GM12878 (cell line): ENCODE data around the gene GLI1. TPM values are rescaled to one million over a fixed set of nuclear protein-coding genes. Genes with fewer than 3 reads are reported as not detected.

ENCODE experiments used
- ATAC-seq: fragments of 200-7000 bp; cut with Tn5 transposase; 3 replicates; pipeline ENCODE4 v1.9.1; 2020; ENCODE audit warnings: mild to moderate bottlenecking, moderate library complexity
- BruUV-seq: library from RNA; stranded (reverse); fragments of 400-500 nt; replicated peaks from 2 replicates; lab custom pipeline; 2021; lab: Mats Ljungman, UMichigan
- CTCF ChIA-PET: fragments of 300-600 bp; sonication (Branson Sonifier 250); formaldehyde crosslinking; extraction: SDS; loops from one replicate; lab custom pipeline; 2021; ENCODE audit warnings: inconsistent platforms; lab: Yijun Ruan, JAX
- POLR2A ChIA-PET: fragments of 350-600 bp; formaldehyde crosslinking; extraction: SDS; loops from one replicate; lab custom pipeline; 2021; ENCODE audit warnings: inconsistent platforms; lab: Charles Lee
- RAD21 ChIA-PET: fragments of 300-600 bp; sonication (Branson Sonifier 250); formaldehyde crosslinking; loops from one replicate; lab custom pipeline; 2023; ENCODE audit warnings: antibody characterized with exemption; ENCODE audit not compliant: unreplicated experiment; lab: Charles Lee
- SMC1A ChIA-PET: fragments of 300-600 bp; sonication (Branson Sonifier 250); formaldehyde crosslinking; loops from one replicate; lab custom pipeline; 2023; ENCODE audit not compliant: unreplicated experiment, uncharacterized antibody; lab: Charles Lee
- DNase-seq: peaks from one replicate; pipeline ENCODE4 v3.0.0-alpha.2; 2011; ENCODE audit warnings: low read depth, low spot score
- FAIRE-seq: peaks from 3 replicates; lab custom pipeline; 2011; peaks lifted over from hg19 to GRCh38; lab: Jason Lieb, UNC
- H2AFZ ChIP-seq: 2 replicates; pipeline ENCODE4 v1.6.0; 2011; ENCODE audit warnings: low read depth, low read length, control low read depth; ENCODE audit not compliant: control insufficient read depth
- H3K27ac ChIP-seq: 2 replicates; pipeline ENCODE4 v1.5.1; 2011; ENCODE audit warnings: control low read depth; ENCODE audit not compliant: control insufficient read depth, insufficient read depth
- H3K27me3 ChIP-seq, 2 experiments: replicated peaks in 1 of 2; 2 replicates each; pipeline versions ENCODE4 v1.6.0 to v1.6.1; 2011; ENCODE audit warnings: low read length in 1 of 2; ENCODE audit not compliant: control insufficient read depth in 2 of 2, insufficient read depth in 2 of 2
- H3K36me3 ChIP-seq, 2 experiments: 2 replicates each; pipeline ENCODE4 v1.5.1; 2011; ENCODE audit warnings: low read length in 1 of 2; ENCODE audit not compliant: control insufficient read depth in 2 of 2, insufficient read depth in 2 of 2
- H3K4me1 ChIP-seq: 2 replicates; pipeline ENCODE4 v1.6.1; 2011; ENCODE audit warnings: mild to moderate bottlenecking, low read length, moderate library complexity, mixed read lengths; ENCODE audit not compliant: control insufficient read depth, insufficient read depth
- H3K4me2 ChIP-seq: 2 replicates; pipeline ENCODE4 v1.6.0; 2011; ENCODE audit warnings: control low read depth; ENCODE audit not compliant: control insufficient read depth, insufficient read depth
- H3K4me3 ChIP-seq: fragments of 200-600 bp; sonication (generic); 2 replicates; pipeline ENCODE4 v1.5.1; 2016
- H3K79me2 ChIP-seq: 2 replicates; pipeline ENCODE4 v1.6.0; 2011; ENCODE audit warnings: low read length; ENCODE audit not compliant: control insufficient read depth, insufficient read depth
- H3K9ac ChIP-seq: 2 replicates; pipeline ENCODE4 v1.8.0; 2011; ENCODE audit warnings: low read length, control low read depth, mixed read lengths; ENCODE audit not compliant: control insufficient read depth, insufficient read depth
- H3K9me3 ChIP-seq: replicated peaks from 3 replicates; pipeline ENCODE4 v1.5.1; 2011; ENCODE audit warnings: mild to moderate bottlenecking, low read length; ENCODE audit not compliant: control insufficient read depth, insufficient read depth
- H4K20me1 ChIP-seq: 2 replicates; pipeline ENCODE4 v1.6.0; 2011; ENCODE audit not compliant: control insufficient read depth, insufficient read depth
- BHLHE40 ChIP-seq, 2 experiments: fragments of 450-650 bp in 1 of 2; IDR thresholded peaks; 2 replicates each; pipeline ENCODE4 v1.6.1; 2011 to 2017; ENCODE audit warnings: low read depth in 2 of 2, borderline replicate concordance in 1 of 2, improper control_type of control experiment in 1 of 2, low read length in 1 of 2, mild to moderate bottlenecking in 1 of 2
- CHD2 ChIP-seq: IDR thresholded peaks from 2 replicates; pipeline ENCODE4 v1.6.1; 2011; ENCODE audit warnings: low read depth, low read length, improper control_type of control experiment, borderline replicate concordance
- CHD4 ChIP-seq: fragments of 200-600 bp; sonication (generic); IDR thresholded peaks from 2 replicates; pipeline ENCODE4 v1.6.1; 2016; ENCODE audit warnings: mild to moderate bottlenecking
- CREB1 ChIP-seq: IDR thresholded peaks from 2 replicates; pipeline ENCODE4 v1.6.1; 2012; ENCODE audit warnings: low read depth, mild to moderate bottlenecking, inconsistent platforms
- ESRRA ChIP-seq: IDR thresholded peaks from 2 replicates; pipeline ENCODE4 v1.6.1; 2012; ENCODE audit warnings: mild to moderate bottlenecking, low read length, improper control_type of control experiment
- JUND ChIP-seq: IDR thresholded peaks from 2 replicates; pipeline ENCODE4 v1.6.1; 2012; ENCODE audit warnings: low read depth, mild to moderate bottlenecking, low read length, improper control_type of control experiment, moderate library complexity
- MYC ChIP-seq: IDR thresholded peaks from 2 replicates; pipeline ENCODE4 v1.6.1; 2011; ENCODE audit warnings: mild to moderate bottlenecking, low read length, moderate library complexity, inconsistent platforms; ENCODE audit not compliant: insufficient read depth, insufficient replicate concordance, insufficient read length, severe bottlenecking
- SP1 ChIP-seq: IDR thresholded peaks from one replicate; pipeline ENCODE4 v1.6.1; 2011; ENCODE audit warnings: low read depth, low read length
- SUPT20H ChIP-seq: IDR thresholded peaks from 2 replicates; pipeline ENCODE4 v1.6.1; 2011; ENCODE audit warnings: low read depth, mild to moderate bottlenecking, low read length, moderate library complexity, borderline replicate concordance; ENCODE audit not compliant: control insufficient read depth
- ZNF622 ChIP-seq: fragments of 450-650 bp; IDR thresholded peaks from 2 replicates; pipeline ENCODE4 v1.6.1; 2017; ENCODE audit warnings: mild to moderate bottlenecking, inconsistent platforms
- WGBS: methylation state at CpG from one replicate; pipeline ENCODE4 v1.1.6; 2016; ENCODE audit warnings: low lambda C conversion rate; ENCODE audit not compliant: insufficient replicate concordance, insufficient coverage; ENCODE audit errors: missing lambda C conversion rate; 5-methylcytosine and 5-hydroxymethylcytosine counted together
- in situ Hi-C: fragments of 300-500 bp; cut with MboI; formaldehyde crosslinking; loops from 9 replicates; pipeline ENCODE4 v1.14.3; 2018; ENCODE audit warnings: mixed read lengths
- intact Hi-C: fragments of 100-400 bp; cut with micrococcal nuclease; formaldehyde crosslinking; loops from one replicate; pipeline ENCODE4 v1.14.2; 2022; ENCODE audit not compliant: unreplicated experiment
- polyA plus RNA-seq, 11 experiments: library from polyadenylated mRNA; depleted of rRNA in 4 of 11; unstranded in 6 of 11; stranded (reverse) in 5 of 11; fragments of >200 nt; fragmentation: Nextera tagmentation in 4 of 11; fragmentation: Illumina TruSeq in 1 of 11; extraction: Ambion mirVana in 4 of 11; extraction: Trizol in 1 of 11; gene quantifications; 1 replicate in 1 of 11; 2 replicates in 10 of 11; pipeline versions ENCODE4 v1.2.1 to v1.2.3, GENCODE V29; 2011 to 2016; ENCODE audit warnings: inconsistent platforms in 2 of 11, missing spikeins in 2 of 11, low read depth in 1 of 11
- total RNA-seq, 4 experiments: library from RNA; depleted of rRNA in 3 of 4; stranded (reverse); fragments of >200 nt in 3 of 4; fragmentation: Illumina TruSeq in 1 of 4; extraction: Trizol in 1 of 4; gene quantifications; 2 replicates each; pipeline versions ENCODE4 v1.2.1 to v1.2.3, GENCODE V29; 2013 to 2021
- TF ChIP-seq, protein P1 (sequence below): fragments of 450-650 bp; IDR thresholded peaks from 2 replicates; pipeline ENCODE4 v1.6.1; 2017; ENCODE audit warnings: borderline replicate concordance
- TF ChIP-seq, protein P2 (sequence below): IDR thresholded peaks from 2 replicates; pipeline ENCODE4 v1.6.1; 2012; ENCODE audit warnings: mild to moderate bottlenecking, low read depth, low read length
- TF ChIP-seq, protein P3 (sequence below): fragments of 450-650 bp; IDR thresholded peaks from 2 replicates; pipeline ENCODE4 v1.6.1; 2017; ENCODE audit warnings: mild to moderate bottlenecking, low read depth, inconsistent platforms; ENCODE audit not compliant: poor library complexity, severe bottlenecking

GLI1 gene
- total and polyA plus RNA-seq, 10 of the 15 experiments (the other 5 are each of a cell fraction or from before 2014, with no cell fraction given) = 0.27 to 1.2 (median 0.49) TPM

DNA sequence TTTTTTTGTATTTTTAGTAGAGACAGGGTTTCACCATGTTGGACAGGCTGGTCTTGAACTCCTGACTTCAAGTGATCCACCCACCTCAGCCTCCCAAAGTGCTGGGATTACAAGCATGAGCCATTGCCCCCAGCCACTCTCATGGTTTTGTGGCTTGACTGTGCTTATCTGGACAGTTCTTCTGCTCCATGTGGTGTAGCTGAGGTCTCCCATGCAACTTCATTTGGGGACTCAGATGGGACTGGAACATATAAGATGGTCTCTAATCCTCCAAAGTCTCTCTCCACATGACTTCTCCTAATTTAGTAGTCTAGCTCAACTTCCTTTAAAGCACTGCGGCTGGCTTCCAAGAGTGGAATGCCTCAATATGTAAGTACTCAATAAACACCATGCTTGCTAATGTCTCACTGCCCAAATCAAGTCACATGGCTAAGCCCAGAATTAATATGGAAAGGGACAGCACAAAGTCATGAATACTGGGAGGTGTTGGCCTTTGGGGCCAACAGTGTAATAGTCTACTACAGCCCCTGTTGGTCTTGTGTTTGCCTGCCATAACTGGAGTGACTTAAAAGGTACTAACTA, 17.6 kb upstream of the GLI1 start:
- ATAC-seq (no peak), FAIRE-seq (no peak), DNase-seq (no peak)
- no peaks in the 10 kb centered on the region for H3K4me1 ChIP-seq
- no peaks in the 10 kb centered on the region for H4K20me1 ChIP-seq
- WGBS = 44% methylated on average over 1 of the region's 1 CpG
- POLR2A ChIA-PET = no interaction called here
- H3K9ac ChIP-seq = no peak overlapping the region
- no peaks in the 10 kb centered on the region; the same call in 1 of the 3 replicates for H3K9me3 ChIP-seq
- no peak overlapping the region for H3K4me3 ChIP-seq
- no peaks in the 10 kb centered on the region for H3K79me2 ChIP-seq
- RAD21 ChIA-PET = interaction anchor here (1.1 to 1.2 kb wide), 2 partner anchors 131 to 134 kb away, joined by 3 read pairs; no protein-coding TSS in a partner anchor
- SMC1A ChIA-PET = interaction anchor here (1.0 to 2.0 kb wide), 3 partner anchors 11 to 133 kb away, joined by 3 to 7 read pairs (median 3); no protein-coding TSS in a partner anchor
- no peak overlapping the region for H3K4me2 ChIP-seq
- no TSS peak for BruUV-seq
- no peaks in the 10 kb centered on the region for H3K27me3 ChIP-seq
- H3K27ac ChIP-seq = no peak overlapping the region
- intact Hi-C loops = no loop called here
- no peak overlapping the region for H2AFZ ChIP-seq
- CTCF ChIA-PET = interaction anchor here (6.3 kb wide), 1 partner anchor 12 kb away, joined by 49 read pairs; the partner anchor contains the start of gene INHBE
- no peaks in the 10 kb centered on the region for H3K36me3 ChIP-seq
- in situ Hi-C loops = no loop called here
- TF ChIP-seq SUPT20H (no peak), ESRRA (no peak), BHLHE40 (IDR thresholded peaks at IDR 0.05; ENCODE audit: borderline replicate concordance in 1 of 2, low read depth in 2 of 2, low read length in 1 of 2) (no peak), CREB1 (no peak), SP1 (no peak), CHD2 (no peak), ZNF622 (no peak), JUND (no peak), MYC (no peak), CHD4 (no peak)
- TF ChIP-seq, protein P1, sequence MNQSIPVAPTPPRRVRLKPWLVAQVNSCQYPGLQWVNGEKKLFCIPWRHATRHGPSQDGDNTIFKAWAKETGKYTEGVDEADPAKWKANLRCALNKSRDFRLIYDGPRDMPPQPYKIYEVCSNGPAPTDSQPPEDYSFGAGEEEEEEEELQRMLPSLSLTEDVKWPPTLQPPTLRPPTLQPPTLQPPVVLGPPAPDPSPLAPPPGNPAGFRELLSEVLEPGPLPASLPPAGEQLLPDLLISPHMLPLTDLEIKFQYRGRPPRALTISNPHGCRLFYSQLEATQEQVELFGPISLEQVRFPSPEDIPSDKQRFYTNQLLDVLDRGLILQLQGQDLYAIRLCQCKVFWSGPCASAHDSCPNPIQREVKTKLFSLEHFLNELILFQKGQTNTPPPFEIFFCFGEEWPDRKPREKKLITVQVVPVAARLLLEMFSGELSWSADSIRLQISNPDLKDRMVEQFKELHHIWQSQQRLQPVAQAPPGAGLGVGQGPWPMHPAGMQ = no peak
- TF ChIP-seq, protein P2, sequence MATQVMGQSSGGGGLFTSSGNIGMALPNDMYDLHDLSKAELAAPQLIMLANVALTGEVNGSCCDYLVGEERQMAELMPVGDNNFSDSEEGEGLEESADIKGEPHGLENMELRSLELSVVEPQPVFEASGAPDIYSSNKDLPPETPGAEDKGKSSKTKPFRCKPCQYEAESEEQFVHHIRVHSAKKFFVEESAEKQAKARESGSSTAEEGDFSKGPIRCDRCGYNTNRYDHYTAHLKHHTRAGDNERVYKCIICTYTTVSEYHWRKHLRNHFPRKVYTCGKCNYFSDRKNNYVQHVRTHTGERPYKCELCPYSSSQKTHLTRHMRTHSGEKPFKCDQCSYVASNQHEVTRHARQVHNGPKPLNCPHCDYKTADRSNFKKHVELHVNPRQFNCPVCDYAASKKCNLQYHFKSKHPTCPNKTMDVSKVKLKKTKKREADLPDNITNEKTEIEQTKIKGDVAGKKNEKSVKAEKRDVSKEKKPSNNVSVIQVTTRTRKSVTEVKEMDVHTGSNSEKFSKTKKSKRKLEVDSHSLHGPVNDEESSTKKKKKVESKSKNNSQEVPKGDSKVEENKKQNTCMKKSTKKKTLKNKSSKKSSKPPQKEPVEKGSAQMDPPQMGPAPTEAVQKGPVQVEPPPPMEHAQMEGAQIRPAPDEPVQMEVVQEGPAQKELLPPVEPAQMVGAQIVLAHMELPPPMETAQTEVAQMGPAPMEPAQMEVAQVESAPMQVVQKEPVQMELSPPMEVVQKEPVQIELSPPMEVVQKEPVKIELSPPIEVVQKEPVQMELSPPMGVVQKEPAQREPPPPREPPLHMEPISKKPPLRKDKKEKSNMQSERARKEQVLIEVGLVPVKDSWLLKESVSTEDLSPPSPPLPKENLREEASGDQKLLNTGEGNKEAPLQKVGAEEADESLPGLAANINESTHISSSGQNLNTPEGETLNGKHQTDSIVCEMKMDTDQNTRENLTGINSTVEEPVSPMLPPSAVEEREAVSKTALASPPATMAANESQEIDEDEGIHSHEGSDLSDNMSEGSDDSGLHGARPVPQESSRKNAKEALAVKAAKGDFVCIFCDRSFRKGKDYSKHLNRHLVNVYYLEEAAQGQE = no peak
- TF ChIP-seq, protein P3, sequence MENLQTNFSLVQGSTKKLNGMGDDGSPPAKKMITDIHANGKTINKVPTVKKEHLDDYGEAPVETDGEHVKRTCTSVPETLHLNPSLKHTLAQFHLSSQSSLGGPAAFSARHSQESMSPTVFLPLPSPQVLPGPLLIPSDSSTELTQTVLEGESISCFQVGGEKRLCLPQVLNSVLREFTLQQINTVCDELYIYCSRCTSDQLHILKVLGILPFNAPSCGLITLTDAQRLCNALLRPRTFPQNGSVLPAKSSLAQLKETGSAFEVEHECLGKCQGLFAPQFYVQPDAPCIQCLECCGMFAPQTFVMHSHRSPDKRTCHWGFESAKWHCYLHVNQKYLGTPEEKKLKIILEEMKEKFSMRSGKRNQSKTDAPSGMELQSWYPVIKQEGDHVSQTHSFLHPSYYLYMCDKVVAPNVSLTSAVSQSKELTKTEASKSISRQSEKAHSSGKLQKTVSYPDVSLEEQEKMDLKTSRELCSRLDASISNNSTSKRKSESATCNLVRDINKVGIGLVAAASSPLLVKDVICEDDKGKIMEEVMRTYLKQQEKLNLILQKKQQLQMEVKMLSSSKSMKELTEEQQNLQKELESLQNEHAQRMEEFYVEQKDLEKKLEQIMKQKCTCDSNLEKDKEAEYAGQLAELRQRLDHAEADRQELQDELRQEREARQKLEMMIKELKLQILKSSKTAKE = no peak
